WI38 (cell line): ENCODE data around the gene DHX9.

Experiments used
- H3K4me3 ChIP-seq: 2 replicates; pipeline ENCODE4 v1.5.1; 2011; ENCODE audit warnings: low read depth, mild to moderate bottlenecking, control low read depth, low read length
- CTCF ChIP-seq: IDR thresholded peaks from 2 replicates; pipeline ENCODE4 v1.5.1; 2012; ENCODE audit warnings: low read depth, mild to moderate bottlenecking, control low read depth, low read length

Gene DHX9

GRCh38 chr1:182842265-182842664 lies 3.1 kb downstream of the DHX9 start:
- H3K4me3 ChIP-seq, result no peak overlapping the region
- no peak for TF ChIP-seq CTCF

- no peak overlapping the region for H3K4me3 ChIP-seq
- TF ChIP-seq CTCF, result no peak
These were observed 6.2 kb downstream of the DHX9 start for GRCh38 chr1:182845379-182845778.

GRCh38 chr1:182845894-182846293 lies 6.7 kb downstream of the DHX9 start:
- no peak for TF ChIP-seq CTCF
- H3K4me3 ChIP-seq, result no peak overlapping the region

GRCh38 chr1:182847105-182847504 lies 8.0 kb downstream of the DHX9 start:
- H3K4me3 ChIP-seq, result no peak overlapping the region
- TF ChIP-seq CTCF, result no peak

GRCh38 chr1:182848736-182849135 lies 9.6 kb downstream of the DHX9 start:
- TF ChIP-seq CTCF, result no peak
- no peak overlapping the region for H3K4me3 ChIP-seq

GRCh38 chr1:182850319-182850718 lies 11.2 kb downstream of the DHX9 start:
- no peak for TF ChIP-seq CTCF
- H3K4me3 ChIP-seq, result no peak overlapping the region

GRCh38 chr1:182851825-182852224 lies 12.7 kb downstream of the DHX9 start:
- no peak overlapping the region for H3K4me3 ChIP-seq
- TF ChIP-seq CTCF, result no peak
